Activated naive CD8-positive, alpha-beta T cell treated with anti-CD3 and anti-CD28 coated beads, Interleukin-2, amount 50 U/mL, for 16 hours (primary cell): ENCODE data around the gene GRIN2D.

Source experiments
- DNase-seq: peaks from one replicate; pipeline ENCODE4 v3.0.0-alpha.2; 2020; ENCODE audit warnings: low read depth, low spot score

GRIN2D gene

GRCh38 chr19:48393559-48394330, at the start of gene GRIN2D:
Gene GRIN2D, plus strand, starts transcription at chr19:48393668. Its CDS starts 4,725 bp downstream, at chr19:48398393.
- DNase-seq = no peak

- DNase-seq = no peak
Measured at GRCh38 chr19:48344892-48345291, 48.6 kb upstream of the GRIN2D start.

GRCh38 chr19:48346191-48346590, 47.3 kb upstream of the GRIN2D start:
- no peak for DNase-seq

DNA sequence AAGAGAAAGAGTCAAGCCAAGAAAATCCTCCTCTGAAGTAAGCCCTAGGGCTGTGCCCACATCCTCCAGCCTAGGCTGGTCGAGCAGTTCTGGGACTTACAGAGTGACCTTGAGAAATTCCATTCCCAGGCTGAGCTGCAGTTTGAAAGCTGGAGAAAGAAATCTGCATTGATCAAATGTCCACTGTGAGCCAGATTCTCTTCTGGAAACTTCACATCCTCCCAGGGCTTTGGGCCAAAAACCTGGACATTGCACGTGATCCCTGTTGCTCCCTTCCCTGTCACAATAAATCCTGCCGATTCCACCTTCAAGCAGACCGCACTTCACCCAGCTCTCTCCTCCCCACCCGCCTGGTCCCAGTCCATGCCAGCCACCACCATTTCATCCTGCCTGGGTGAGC, 45.4 kb upstream of the GRIN2D start:
- no peak for DNase-seq

GRCh38 chr19:48348737-48349136, 44.7 kb upstream of the GRIN2D start:
- DNase-seq = no peak

DNA sequence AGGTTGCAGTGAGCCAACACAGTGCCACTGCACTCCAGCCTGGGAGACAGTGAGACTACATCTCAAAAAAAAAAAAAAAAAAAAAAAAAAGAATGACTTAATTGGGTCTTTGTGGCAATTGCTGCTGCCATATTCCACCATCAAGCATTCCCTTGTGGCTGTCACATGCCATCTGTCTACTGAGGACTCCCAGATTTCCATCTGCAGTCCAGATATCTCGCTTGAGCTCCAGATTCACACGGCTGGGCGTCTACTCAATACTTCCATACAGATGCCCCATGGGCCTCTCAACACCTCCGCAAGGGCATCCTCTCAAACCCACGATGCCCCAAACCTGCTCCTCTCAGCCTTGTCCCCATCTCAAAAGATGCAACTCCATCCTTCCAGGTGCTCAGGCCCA, 42.6 kb upstream of the GRIN2D start:
- no peak for DNase-seq

DNA sequence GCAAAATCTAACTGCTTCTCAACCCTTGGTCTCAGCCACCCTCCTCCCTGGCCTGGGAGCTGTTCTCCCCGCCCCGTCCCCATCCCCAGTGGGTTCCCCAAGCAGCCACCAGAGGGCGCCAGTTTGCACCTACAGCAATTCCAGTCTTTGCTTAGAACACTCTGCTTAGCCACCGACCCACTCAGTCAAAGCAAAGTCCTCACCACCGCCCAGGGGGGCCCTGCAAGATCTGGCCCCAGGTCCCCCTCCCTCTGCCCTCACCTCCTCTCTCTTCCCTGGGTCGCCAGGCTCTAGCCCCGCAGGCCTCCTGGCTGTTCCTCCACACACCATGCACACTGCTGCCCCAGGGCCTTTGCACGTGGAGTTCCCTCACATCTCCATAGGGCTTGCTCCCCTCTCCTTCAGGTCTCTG, 42.1 kb upstream of the GRIN2D start:
- DNase-seq = peak; percentile 66

DNA sequence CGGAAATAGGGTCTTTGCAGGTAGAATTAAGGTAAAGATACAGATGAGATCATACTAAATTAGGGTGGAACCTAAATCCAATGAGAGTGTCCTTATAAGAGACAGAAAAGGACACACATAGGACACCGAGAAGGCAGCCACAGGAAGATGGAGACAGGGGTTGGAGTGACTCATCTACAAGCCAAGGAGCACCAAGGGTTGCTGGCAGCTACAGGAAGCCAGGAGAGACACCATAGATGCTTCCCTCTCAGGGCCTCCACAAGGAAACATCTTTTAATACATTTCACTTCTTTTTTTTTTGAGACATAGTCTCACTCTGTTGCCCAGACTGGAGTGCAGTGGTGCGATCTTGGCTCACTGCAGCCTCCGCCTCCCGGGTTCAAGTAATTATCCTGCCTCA, 39.8 kb upstream of the GRIN2D start:
- DNase-seq = no peak

GRCh38 chr19:48354332-48354992, 39.0 kb upstream of the GRIN2D start:
- DNase-seq = no peak

- no peak for DNase-seq
Measured at GRCh38 chr19:48355365-48355954, 38.0 kb upstream of the GRIN2D start.

- no peak for DNase-seq
Measured at GRCh38 chr19:48359123-48359522, 34.3 kb upstream of the GRIN2D start.

DNA sequence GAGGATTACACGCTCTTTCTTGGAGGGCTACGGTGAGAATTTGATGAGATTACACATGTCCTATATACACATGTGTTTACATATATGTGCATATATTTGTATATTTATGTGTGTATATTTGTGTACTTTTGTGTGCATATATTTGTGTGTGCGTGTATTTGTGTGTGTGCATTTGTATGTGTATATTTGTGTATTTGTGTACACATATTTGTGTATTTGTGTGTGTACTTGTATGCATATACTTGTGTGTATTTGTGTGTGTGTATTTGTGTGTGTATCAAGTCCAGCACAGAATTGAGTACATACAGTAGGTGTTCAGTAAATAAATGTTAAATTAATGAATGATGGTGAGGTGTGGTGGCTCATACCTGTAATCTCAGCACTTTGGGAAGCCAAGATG, 31.6 kb upstream of the GRIN2D start:
- no peak for DNase-seq

DNA sequence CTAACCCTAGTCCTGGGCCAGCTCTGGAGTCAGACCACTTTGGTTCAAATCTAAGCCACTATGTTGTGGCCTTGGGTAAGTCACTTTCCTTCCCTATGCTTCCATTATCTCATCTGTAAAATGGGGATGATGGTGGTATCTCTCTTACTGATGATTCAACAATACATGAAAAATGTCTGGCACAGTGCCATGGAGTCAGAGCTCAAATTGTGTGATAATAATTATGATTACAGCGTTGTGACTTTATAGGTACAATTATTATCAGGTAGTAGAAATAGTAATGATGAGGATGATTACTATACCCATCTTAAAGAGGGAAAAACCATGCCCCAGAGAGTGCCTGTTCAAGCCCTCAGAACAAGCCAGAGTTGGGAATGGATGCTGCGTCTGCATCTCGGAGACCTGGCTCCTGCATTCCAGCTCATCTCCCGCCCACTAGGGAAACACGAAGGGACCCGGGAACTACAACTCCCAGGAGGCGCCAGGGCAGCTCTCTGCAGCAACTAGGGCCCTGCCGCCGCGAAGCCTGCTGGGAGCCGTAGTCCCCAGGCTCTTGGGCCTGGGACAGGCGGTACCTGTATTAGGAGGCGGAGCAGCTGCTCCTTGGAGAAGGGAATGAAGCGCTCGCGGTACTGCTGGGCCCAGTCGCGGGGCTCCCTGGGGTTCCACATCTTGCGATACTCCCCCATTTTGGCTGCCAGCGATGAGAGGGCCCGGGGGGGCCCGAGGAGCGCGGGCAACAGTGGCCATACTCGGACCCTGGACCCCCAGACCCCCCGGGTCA, 30.6 kb upstream of the GRIN2D start:
- peak; percentile 69 for DNase-seq

GRCh38 chr19:48363500-48363809, 30.0 kb upstream of the GRIN2D start:
- no peak for DNase-seq

- peak; percentile 90 for DNase-seq
Measured at GRCh38 chr19:48363810-48364597, 29.5 kb upstream of the GRIN2D start, which contains the start of the genes SYNGR4 and TMEM143. Gene SYNGR4, plus strand, starts transcription at chr19:48364367. Its CDS starts 1,476 bp downstream, at chr19:48365843. Gene TMEM143, minus strand, starts transcription at chr19:48363940. Its CDS starts 20 bp downstream, at chr19:48363920.

GRCh38 chr19:48364598-48365348, 28.7 kb upstream of the GRIN2D start:
- no peak for DNase-seq

DNA sequence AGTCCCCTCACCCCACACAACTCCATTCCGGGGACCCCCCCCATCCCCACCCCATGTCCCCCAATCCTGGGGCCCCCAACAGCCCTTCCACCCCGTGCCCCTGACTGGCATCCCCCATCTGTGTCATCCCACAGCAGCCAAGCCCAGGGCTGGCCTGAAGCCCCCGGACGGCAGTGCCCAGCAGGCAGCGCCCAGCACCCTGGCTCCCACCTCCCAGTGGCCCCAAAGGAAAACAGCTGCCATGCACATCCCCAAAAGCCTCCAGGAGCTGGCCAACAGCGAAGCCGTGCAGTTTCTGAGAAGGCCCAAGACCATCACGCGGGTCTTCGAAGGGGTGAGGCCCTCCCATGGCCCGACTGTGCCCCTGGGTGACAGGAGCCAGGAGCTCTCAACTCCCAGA, 27.9 kb upstream of the GRIN2D start:
- DNase-seq = no peak

GRCh38 chr19:48367855-48368254, 25.6 kb upstream of the GRIN2D start:
- no peak for DNase-seq

DNA sequence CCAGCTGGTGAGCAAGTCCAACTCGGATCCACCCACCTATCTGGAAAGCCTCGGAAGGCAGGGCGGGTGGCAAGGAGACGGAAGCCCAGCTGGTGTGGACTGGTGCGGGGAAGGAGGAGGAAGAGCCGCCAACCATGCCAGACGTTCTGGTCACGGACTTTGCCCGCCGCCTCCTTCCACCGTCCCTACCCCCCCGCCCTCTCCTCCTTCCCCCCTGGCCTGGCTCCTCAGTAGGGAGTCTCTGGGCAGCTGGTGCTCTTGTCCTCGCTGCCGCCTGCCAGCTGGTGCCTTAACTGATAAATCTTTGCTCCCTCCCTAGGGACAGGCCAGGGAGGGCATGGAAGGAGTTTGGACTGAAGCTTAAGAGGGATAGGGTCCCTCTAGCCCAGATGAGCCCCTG, 24.5 kb upstream of the GRIN2D start:
- no peak for DNase-seq

DNA sequence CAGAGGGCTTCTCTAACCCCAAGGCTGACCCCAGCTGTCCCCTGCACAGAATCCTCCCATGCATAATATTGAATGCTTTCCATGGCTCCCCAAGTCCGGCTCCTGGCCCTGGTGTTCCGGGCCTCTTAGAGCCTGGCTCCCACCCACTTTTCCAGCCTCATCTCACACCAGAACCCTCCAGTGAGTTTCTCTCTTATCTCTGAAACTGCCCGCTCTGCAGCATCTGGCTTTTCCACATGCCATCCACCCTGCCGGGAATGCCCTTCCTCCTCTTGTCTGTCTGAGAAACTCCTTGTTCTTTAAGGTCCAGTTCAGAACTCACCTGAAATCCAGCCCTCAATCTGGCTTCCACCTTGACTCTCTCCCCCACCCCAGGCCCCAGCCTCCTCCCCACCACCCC, 22.5 kb upstream of the GRIN2D start:
- DNase-seq = no peak

DNA sequence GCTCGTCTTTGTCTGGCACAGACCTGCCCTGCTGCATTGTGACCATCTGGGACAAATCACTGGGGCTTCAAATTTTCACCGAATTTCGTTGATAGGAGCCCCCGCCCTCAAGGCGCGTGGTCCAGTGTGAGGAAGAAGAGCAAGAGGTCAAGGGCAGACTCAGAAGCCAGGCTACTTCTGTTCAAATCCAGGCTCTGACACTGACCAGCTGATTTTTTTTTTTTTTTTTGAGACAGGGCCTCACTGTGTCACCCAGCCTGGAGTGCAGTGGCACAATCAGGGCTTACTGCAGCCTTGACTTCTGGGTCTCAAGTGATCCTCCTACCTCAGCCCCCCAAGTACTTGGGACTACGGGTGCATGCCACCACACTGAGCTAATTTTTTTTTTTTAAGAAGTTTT, 22.1 kb upstream of the GRIN2D start:
- no peak for DNase-seq
